ENCODE data around the gene GABRR1. TPM values are rescaled to one million over a fixed set of nuclear protein-coding genes. Genes with fewer than 3 reads are reported as not detected.
"Not testable (repeated sequence)": the region's sequence is repeated elsewhere in the genome, so short reads cannot be mapped to it uniquely, and the experiment has no call there.

GABRR1 gene
- total RNA-seq, 1 donor from 2014 or later: not detected

- Mint-ChIP-seq H3K27me3 (ENCODE audit: unreplicated experiment) (no peaks in the 10 kb centered on the region), H3K27ac (ENCODE audit: unreplicated experiment) (no peak overlapping the region), H3K9me3 (ENCODE audit: unreplicated experiment) (peaks cover 6% of the 10 kb centered on the region), H3K36me3 (ENCODE audit: unreplicated experiment) (peaks cover 2% of the 10 kb centered on the region), H3K4me1 (ENCODE audit: unreplicated experiment) (no peaks in the 10 kb centered on the region), H3K4me3 (ENCODE audit: unreplicated experiment) (no peak overlapping the region)
- no peak for DNase-seq (ENCODE audit: extremely low spot score, unreplicated experiment)
- no peak for TF ChIP-seq CTCF (IDR thresholded peaks at IDR 0.05)
These were observed 85.1 kb downstream of the GABRR1 start for GRCh38 chr6:89132057-89132456.

DNA sequence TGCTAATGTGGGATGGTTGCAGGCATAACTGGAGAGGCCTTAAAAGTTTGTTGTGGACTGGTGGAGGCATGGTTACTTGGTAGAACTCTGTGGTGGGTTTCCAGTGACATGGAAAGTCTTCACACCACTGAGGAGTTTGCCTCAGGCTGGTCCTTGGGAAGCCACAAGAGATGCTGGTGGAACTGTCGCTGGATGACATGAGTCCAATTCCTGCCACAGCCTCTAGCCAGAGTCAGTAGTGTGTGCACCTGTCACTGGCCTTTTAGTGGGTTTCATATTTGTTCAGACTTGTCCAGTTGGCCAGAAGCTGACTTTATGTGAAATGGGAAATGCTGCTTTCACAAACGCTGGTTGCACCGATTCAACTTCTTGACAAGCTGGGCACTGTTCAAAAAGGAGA lies 85.6 kb downstream of the GABRR1 start:
- Mint-ChIP-seq H3K36me3 (ENCODE audit: unreplicated experiment) (peaks cover 2% of the 10 kb centered on the region), H3K4me3 (ENCODE audit: unreplicated experiment) (no peak overlapping the region), H3K27me3 (ENCODE audit: unreplicated experiment) (no peaks in the 10 kb centered on the region), H3K9me3 (ENCODE audit: unreplicated experiment) (peaks cover 6% of the 10 kb centered on the region), H3K27ac (ENCODE audit: unreplicated experiment) (no peak overlapping the region), H3K4me1 (ENCODE audit: unreplicated experiment) (no peaks in the 10 kb centered on the region)
- no peak for DNase-seq (ENCODE audit: extremely low spot score, unreplicated experiment)
- no peak for TF ChIP-seq CTCF (IDR thresholded peaks at IDR 0.05)

- not testable (repeated sequence) for H3K36me3 Mint-ChIP-seq (ENCODE audit: unreplicated experiment); H3K4me1 Mint-ChIP-seq (ENCODE audit: unreplicated experiment); H3K27ac Mint-ChIP-seq (ENCODE audit: unreplicated experiment); H3K4me3 Mint-ChIP-seq (ENCODE audit: unreplicated experiment); H3K9me3 Mint-ChIP-seq (ENCODE audit: unreplicated experiment); DNase-seq (ENCODE audit: extremely low spot score, unreplicated experiment); H3K27me3 Mint-ChIP-seq (ENCODE audit: unreplicated experiment)
These were observed 88.9 kb downstream of the GABRR1 start for GRCh38 chr6:89128256-89128671.

Other genes starting within 250 kb of the GABRR1 start
- gene PNRC1, start 136.6 kb downstream of the GABRR1 start, total RNA-seq: 157 and 160 TPM in 2 replicates
- gene SRSF12, start 99.3 kb downstream of the GABRR1 start, total RNA-seq: 3.7 TPM in 2 replicates
- gene PM20D2, start 71.3 kb downstream of the GABRR1 start, total RNA-seq: 7.9 and 9.2 TPM in 2 replicates
- gene GABRR2, start 97.9 kb upstream of the GABRR1 start, total RNA-seq: 0.68 and 0.97 TPM in 2 replicates
- gene UBE2J1, start 135.4 kb upstream of the GABRR1 start, total RNA-seq: 38.8 and 39.6 TPM in 2 replicates
- gene RRAGD, start 194.9 kb upstream of the GABRR1 start, total RNA-seq: 4.5 TPM in 2 replicates
- 5.5 and 7.1 TPM in 2 replicates for gene ANKRD6, start 215.8 kb upstream of the GABRR1 start, total RNA-seq

Measured in osteocyte (in vitro differentiated cells).